Measurements from ENCODE around the gene ATXN7L2.

ATXN7L2 gene

GRCh38 chr1:109523706-109524105 lies 40.0 kb downstream of the ATXN7L2 start:
- no peak for DNase-seq (ENCODE audit: low spot score)

- DNase-seq (ENCODE audit: low spot score) = no peak
Observed at GRCh38 chr1:109527098-109527811, 43.5 kb downstream of the ATXN7L2 start.

GRCh38 chr1:109527846-109528695 lies 44.4 kb downstream of the ATXN7L2 start:
- DNase-seq (ENCODE audit: low spot score) = no peak

GRCh38 chr1:109528712-109529111 lies 45.0 kb downstream of the ATXN7L2 start:
- no peak for DNase-seq (ENCODE audit: low spot score)

GRCh38 chr1:109529881-109530456 lies 46.3 kb downstream of the ATXN7L2 start:
- no peak for DNase-seq (ENCODE audit: low spot score)

GRCh38 chr1:109530457-109531087 lies 46.9 kb downstream of the ATXN7L2 start:
- DNase-seq (ENCODE audit: low spot score) = no peak

- no peak for DNase-seq (ENCODE audit: low spot score)
Observed at GRCh38 chr1:109531380-109531779, 47.7 kb downstream of the ATXN7L2 start.

- DNase-seq (ENCODE audit: low spot score) = no peak
Observed at GRCh38 chr1:109531826-109532364, 48.2 kb downstream of the ATXN7L2 start.

GRCh38 chr1:109532365-109533136 lies 48.8 kb downstream of the ATXN7L2 start:
- DNase-seq (ENCODE audit: low spot score) = peak; percentile 91

- DNase-seq (ENCODE audit: low spot score) = no peak
Observed at GRCh38 chr1:109534307-109534858, 50.7 kb downstream of the ATXN7L2 start.

- no peak for DNase-seq (ENCODE audit: low spot score)
Observed at GRCh38 chr1:109535481-109535880, 51.8 kb downstream of the ATXN7L2 start.

GRCh38 chr1:109535971-109536491 lies 52.3 kb downstream of the ATXN7L2 start:
- DNase-seq (ENCODE audit: low spot score) = no peak

- no peak for DNase-seq (ENCODE audit: low spot score)
Observed at GRCh38 chr1:109537450-109538178, 53.9 kb downstream of the ATXN7L2 start.

- no peak for DNase-seq (ENCODE audit: low spot score)
Observed at GRCh38 chr1:109538827-109539555, 55.3 kb downstream of the ATXN7L2 start.

GRCh38 chr1:109539676-109540075 lies 56.0 kb downstream of the ATXN7L2 start, which contains the start of gene GPR61:
Gene GPR61 (plus strand): TSS chr1:109539872. CDS start chr1:109543023, 3,151 bp downstream.
- DNase-seq (ENCODE audit: low spot score) = no peak

- no peak for DNase-seq (ENCODE audit: low spot score)
Observed at GRCh38 chr1:109541102-109541501, 57.4 kb downstream of the ATXN7L2 start.

All from CD4-positive, alpha-beta T cell treated with Interleukin-15 for 4 hours (primary cell).